IMR-90 (cell line): Measurements from ENCODE around the gene LARP4B. TPM values are rescaled to one million over a fixed set of nuclear protein-coding genes. Genes with fewer than 3 reads are reported as not detected.

Experiments
- ATAC-seq: fragments of 200-7000 bp; cut with Tn5 transposase; 2 replicates; pipeline ENCODE4 v1.9.1; 2020; ENCODE audit warnings: low read depth, mild to moderate bottlenecking, moderate library complexity
- BruUV-seq: library from RNA; stranded (reverse); fragments of 400-500 nt; replicated peaks from 2 replicates; lab custom pipeline; 2021; lab: Mats Ljungman, UMichigan
- CTCF ChIA-PET: fragments of 300-600 bp; formaldehyde crosslinking; extraction: SDS; loops from one replicate; lab custom pipeline; 2021; ENCODE audit warnings: antibody characterized with exemption; lab: Yijun Ruan, JAX
- POLR2A ChIA-PET: fragments of 300-600 bp; sonication (Branson Sonifier 250); formaldehyde crosslinking; loops from one replicate; lab custom pipeline; 2022; ENCODE audit warnings: antibody characterized with exemption; ENCODE audit not compliant: unreplicated experiment; lab: Charles Lee
- DNase-seq: peaks from one replicate; pipeline ENCODE4 v3.0.0; 2013
- H2AFZ ChIP-seq: replicated peaks from 2 replicates; pipeline ENCODE3; 2013; ENCODE audit warnings: low read length, mild to moderate bottlenecking; ENCODE audit not compliant: poor library complexity
- H2AK5ac ChIP-seq: 2 replicates; pipeline ENCODE4 v1.6.1; 2013; ENCODE audit warnings: low read depth, low read length, inconsistent platforms
- H2AK9ac ChIP-seq: replicated peaks from 2 replicates; pipeline ENCODE3; 2013; ENCODE audit warnings: mild to moderate bottlenecking, low read depth, low read length, moderate library complexity; ENCODE audit not compliant: poor library complexity
- H2BK120ac ChIP-seq: 2 replicates; pipeline ENCODE4 v1.6.1; 2013; ENCODE audit warnings: low read depth, low read length, inconsistent platforms
- H2BK15ac ChIP-seq: 3 replicates; pipeline ENCODE4 v1.6.1; 2013; ENCODE audit warnings: low read depth, low read length, inconsistent platforms
- H2BK20ac ChIP-seq: 2 replicates; pipeline ENCODE4 v1.6.1; 2013; ENCODE audit warnings: low read depth, mild to moderate bottlenecking, inconsistent platforms, low read length, moderate library complexity
- H2BK5ac ChIP-seq: 2 replicates; pipeline ENCODE4 v1.6.1; 2013; ENCODE audit warnings: mild to moderate bottlenecking, low read depth, low read length, inconsistent platforms; ENCODE audit not compliant: poor library complexity, severe bottlenecking
- H3K14ac ChIP-seq: replicated peaks from 2 replicates; pipeline ENCODE4 v1.6.1; 2013; ENCODE audit warnings: low read depth, low read length, inconsistent platforms
- H3K18ac ChIP-seq: 2 replicates; pipeline ENCODE4 v1.6.1; 2013; ENCODE audit warnings: low read depth, low read length, control low read depth
- H3K23ac ChIP-seq: 2 replicates; pipeline ENCODE4 v1.6.1; 2013; ENCODE audit warnings: low read depth, low read length, inconsistent platforms
- H3K27ac ChIP-seq: 2 replicates; pipeline ENCODE4 v1.5.1; 2013; ENCODE audit warnings: mild to moderate bottlenecking, control low read depth, low read length; ENCODE audit not compliant: insufficient read depth
- H3K27me3 ChIP-seq: 2 replicates; pipeline ENCODE4 v1.6.1; 2013; ENCODE audit warnings: low read length; ENCODE audit not compliant: control insufficient read depth, insufficient read depth
- H3K36me3 ChIP-seq: 2 replicates; pipeline ENCODE4 v1.6.1; 2013; ENCODE audit warnings: low read length, mixed read lengths; ENCODE audit not compliant: control insufficient read depth, insufficient read depth
- H3K4ac ChIP-seq: 2 replicates; pipeline ENCODE4 v1.6.1; 2013; ENCODE audit warnings: low read depth, low read length, inconsistent platforms
- H3K4me1 ChIP-seq: 2 replicates; pipeline ENCODE4 v1.6.1; 2013; ENCODE audit warnings: low read length, mixed read lengths; ENCODE audit not compliant: control insufficient read depth, insufficient read depth
- H3K4me2 ChIP-seq: 2 replicates; pipeline ENCODE4 v1.6.1; 2013; ENCODE audit warnings: low read depth, mild to moderate bottlenecking, control low read depth, low read length, moderate library complexity
- H3K4me3 ChIP-seq: 2 replicates; pipeline ENCODE4 v1.5.1; 2013; ENCODE audit warnings: low read depth, mild to moderate bottlenecking, control low read depth, low read length, moderate library complexity; ENCODE audit not compliant: insufficient read depth
- H3K56ac ChIP-seq: 2 replicates; pipeline ENCODE4 v1.6.1; 2013; ENCODE audit warnings: low read length, inconsistent platforms; ENCODE audit not compliant: insufficient read depth; ENCODE audit errors: extremely low read depth
- H3K79me1 ChIP-seq, 2 experiments: 2 replicates each; pipeline ENCODE4 v1.6.1; 2013; ENCODE audit warnings: low read length in 2 of 2, inconsistent platforms in 1 of 2, low read depth in 1 of 2
- H3K9ac ChIP-seq: 2 replicates; pipeline ENCODE4 v1.6.1; 2013; ENCODE audit warnings: low read depth, low read length, control low read depth
- H3K9me1 ChIP-seq: 2 replicates; pipeline ENCODE4 v1.6.1; 2013; ENCODE audit warnings: low read length, inconsistent platforms; ENCODE audit not compliant: insufficient read depth
- H3K9me3 ChIP-seq: 2 replicates; pipeline ENCODE4 v1.6.1; 2013; ENCODE audit warnings: low read length; ENCODE audit not compliant: control insufficient read depth, insufficient read depth
- H4K20me1 ChIP-seq: 2 replicates; pipeline ENCODE4 v1.6.1; 2013; ENCODE audit warnings: low read length, inconsistent platforms; ENCODE audit not compliant: insufficient read depth
- H4K5ac ChIP-seq: 2 replicates; pipeline ENCODE4 v1.6.1; 2013; ENCODE audit warnings: mild to moderate bottlenecking, low read depth, low read length, control low read depth
- H4K8ac ChIP-seq, 2 experiments: 2 replicates each; pipeline ENCODE4 v1.6.1; 2013; ENCODE audit warnings: low read depth in 2 of 2, low read length in 2 of 2, control low read depth in 1 of 2, inconsistent platforms in 1 of 2
- H4K91ac ChIP-seq: 2 replicates; pipeline ENCODE4 v1.6.1; 2013; ENCODE audit warnings: low read depth, low read length, inconsistent platforms; ENCODE audit not compliant: insufficient read depth
- BHLHE40 ChIP-seq: fragments of 150-350 bp; IDR thresholded peaks from 2 replicates; pipeline ENCODE4 v1.6.1; 2016; ENCODE audit warnings: mild to moderate bottlenecking, low read depth, low read length
- CEBPB ChIP-seq: IDR thresholded peaks from 2 replicates; pipeline ENCODE4 v1.6.1; 2012; ENCODE audit warnings: low read depth, low read length, improper control_type of control experiment
- CHD1 ChIP-seq: IDR thresholded peaks from 2 replicates; pipeline ENCODE4 v1.6.1; 2012; ENCODE audit warnings: low read depth, low read length, improper control_type of control experiment
- CTCF ChIP-seq: conservative IDR thresholded peaks from 2 replicates; pipeline ENCODE4 v1.5.1; 2012; ENCODE audit warnings: mild to moderate bottlenecking, low read depth, low read length, improper control_type of control experiment
- FOS ChIP-seq: fragments of 150-350 bp; IDR thresholded peaks from 2 replicates; pipeline ENCODE4 v1.6.1; 2016; ENCODE audit warnings: low read depth, low read length
- MAFK ChIP-seq: IDR thresholded peaks from 2 replicates; pipeline ENCODE4 v1.6.1; 2012; ENCODE audit warnings: low read depth, low read length, improper control_type of control experiment
- MAZ ChIP-seq: IDR thresholded peaks from 2 replicates; pipeline ENCODE4 v1.6.1; 2012; ENCODE audit warnings: low read depth, mild to moderate bottlenecking, low read length, improper control_type of control experiment, moderate library complexity, borderline replicate concordance
- MXI1 ChIP-seq: IDR thresholded peaks from 2 replicates; pipeline ENCODE4 v1.6.1; 2012; ENCODE audit warnings: low read depth, mild to moderate bottlenecking, low read length, moderate library complexity, borderline replicate concordance
- NFE2L2 ChIP-seq: fragments of 150-350 bp; IDR thresholded peaks from 2 replicates; pipeline ENCODE4 v1.6.1; 2016; ENCODE audit warnings: low read depth, mild to moderate bottlenecking, low read length
- POLR2A ChIP-seq: IDR thresholded peaks from 2 replicates; pipeline ENCODE4 v1.6.1; 2012; ENCODE audit warnings: mild to moderate bottlenecking, low read depth, low read length
- RAD21 ChIP-seq: IDR thresholded peaks from 2 replicates; pipeline ENCODE4 v1.6.1; 2012; ENCODE audit warnings: low read length, improper control_type of control experiment
- RCOR1 ChIP-seq: IDR thresholded peaks from 2 replicates; pipeline ENCODE4 v1.6.1; 2012; ENCODE audit warnings: mild to moderate bottlenecking, low read length, improper control_type of control experiment; ENCODE audit not compliant: insufficient replicate concordance
- RFX5 ChIP-seq: IDR thresholded peaks from 2 replicates; pipeline ENCODE4 v1.8.0; 2012; ENCODE audit warnings: low read depth, mild to moderate bottlenecking, low read length, moderate library complexity
- SMC3 ChIP-seq: fragments of 150-350 bp; IDR thresholded peaks from 2 replicates; pipeline ENCODE4 v1.6.1; 2016; ENCODE audit warnings: low read depth, mild to moderate bottlenecking, antibody characterized with exemption, low read length, moderate library complexity
- USF2 ChIP-seq: fragments of 150-350 bp; IDR thresholded peaks from 2 replicates; pipeline ENCODE4 v1.6.1; 2017; ENCODE audit warnings: mild to moderate bottlenecking, antibody characterized with exemption, low read length, low read depth
- WGBS, 2 experiments: methylation state at CpG; one replicate each; pipeline versions ENCODE4 v1.1.5 to v1.1.7; 2013; ENCODE audit warnings: missing lambda C conversion rate in 2 of 2; ENCODE audit not compliant: insufficient read length in 1 of 2; ENCODE audit errors: extremely low coverage in 2 of 2; 5-methylcytosine and 5-hydroxymethylcytosine counted together
- dilution Hi-C: fragments of 300-500 bp; cut with HindIII; formaldehyde crosslinking; loops from one replicate; pipeline ENCODE4 v1.14.3; 2018; ENCODE audit warnings: low sequenced_read_pairs; ENCODE audit not compliant: unreplicated experiment
- in situ Hi-C: fragments of 300-500 bp; cut with MboI; formaldehyde crosslinking; loops from 3 replicates; pipeline ENCODE4 v1.14.3; 2019; ENCODE audit warnings: low sequenced_read_pairs, inconsistent platforms, mixed read lengths
- intact Hi-C: fragments of 100-400 bp; cut with micrococcal nuclease; formaldehyde crosslinking; loops from 2 replicates; pipeline ENCODE4 v1.10.0; 2022
- polyA plus RNA-seq, 3 experiments: library from polyadenylated mRNA; depleted of rRNA; stranded (reverse); fragments of >200 nt; gene quantifications; 2 replicates each; pipeline ENCODE4 v1.2.3, GENCODE V29; 2012; ENCODE audit warnings: low replicate concordance in 1 of 3
- total RNA-seq: library from RNA; depleted of rRNA; stranded (reverse); fragments of >200 nt; gene quantifications from 2 replicates; pipeline ENCODE4 v1.2.3, GENCODE V29; 2012
- TF ChIP-seq, protein P1 (sequence below): fragments of 150-350 bp; IDR thresholded peaks from 2 replicates; pipeline ENCODE4 v1.6.1; 2016; ENCODE audit warnings: low read depth, mild to moderate bottlenecking, low read length, moderate library complexity, borderline replicate concordance

The LARP4B gene
- total and polyA plus RNA-seq, 2 of the 4 experiments (the other 2 are of a cell fraction) = 24.3 to 25.5 TPM

- H4K8ac ChIP-seq = no peak overlapping the region
- H3K9me1 ChIP-seq = peaks cover 10% of the 10 kb centered on the region
- H2BK15ac ChIP-seq = no peak overlapping the region
- no peak overlapping the region for H2AK9ac ChIP-seq
- 100% methylated on average over 2 of the region's 8 CpGs; no CpG with 5 or more reads in 1 of the 2 experiments for WGBS, 2 experiments
- peaks cover 39 to 75% of the 10 kb centered on the region in 2 experiments for H3K79me1 ChIP-seq
- POLR2A ChIA-PET = no interaction called here
- intact Hi-C loops (no loop called here), in situ Hi-C loops (no loop called here), dilution Hi-C loops (no loop called here)
- H4K20me1 ChIP-seq = peaks cover 33% of the 10 kb centered on the region
- H2BK20ac ChIP-seq = no peak overlapping the region
- H3K36me3 ChIP-seq = peaks cover 31% of the 10 kb centered on the region
- no peak overlapping the region for H3K14ac ChIP-seq
- CTCF ChIA-PET = interaction anchor here (0.7 kb wide), 1 partner anchor 609 kb away, joined by 3 read pairs; no protein-coding TSS in a partner anchor
- no peak overlapping the region for H3K4me3 ChIP-seq
- H3K4ac ChIP-seq = no peak overlapping the region
- no peak overlapping the region for H3K56ac ChIP-seq
- H3K4me1 ChIP-seq = peaks cover 2% of the 10 kb centered on the region; the same call in 1 of the 2 replicates
- no peak overlapping the region for H2BK5ac ChIP-seq
- H4K5ac ChIP-seq = no peak overlapping the region
- no peak overlapping the region for H3K9ac ChIP-seq
- H3K27ac ChIP-seq = no peak overlapping the region
- TF ChIP-seq POLR2A (no peak), USF2 (no peak), CTCF (no peak), RAD21 (no peak), RFX5 (no peak), CEBPB (no peak), MAFK (no peak), BHLHE40 (no peak), RCOR1 (no peak), NFE2L2 (no peak), MXI1 (no peak), FOS (no peak), CHD1 (no peak), MAZ (no peak), SMC3 (no peak)
- TF ChIP-seq, protein P1, sequence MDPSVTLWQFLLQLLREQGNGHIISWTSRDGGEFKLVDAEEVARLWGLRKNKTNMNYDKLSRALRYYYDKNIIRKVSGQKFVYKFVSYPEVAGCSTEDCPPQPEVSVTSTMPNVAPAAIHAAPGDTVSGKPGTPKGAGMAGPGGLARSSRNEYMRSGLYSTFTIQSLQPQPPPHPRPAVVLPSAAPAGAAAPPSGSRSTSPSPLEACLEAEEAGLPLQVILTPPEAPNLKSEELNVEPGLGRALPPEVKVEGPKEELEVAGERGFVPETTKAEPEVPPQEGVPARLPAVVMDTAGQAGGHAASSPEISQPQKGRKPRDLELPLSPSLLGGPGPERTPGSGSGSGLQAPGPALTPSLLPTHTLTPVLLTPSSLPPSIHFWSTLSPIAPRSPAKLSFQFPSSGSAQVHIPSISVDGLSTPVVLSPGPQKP = no peak
- H3K4me2 ChIP-seq = no peak overlapping the region
- H3K23ac ChIP-seq = no peak overlapping the region
- ATAC-seq (no peak), DNase-seq (no peak)
- H3K9me3 ChIP-seq = no peaks in the 10 kb centered on the region
- no peak overlapping the region for H3K18ac ChIP-seq
- H2AK5ac ChIP-seq = no peak overlapping the region
- H3K27me3 ChIP-seq = no peaks in the 10 kb centered on the region
- H2AFZ ChIP-seq = no peak overlapping the region
- no peak overlapping the region for H2BK120ac ChIP-seq
- no TSS peak for BruUV-seq
- no peak overlapping the region for H4K91ac ChIP-seq
Measured at GRCh38 chr10:865924-866576, 65.5 kb downstream of the LARP4B start.
